HepG2 (cell line): ENCODE measurements around the gene HID1. TPM values are rescaled to one million over a fixed set of nuclear protein-coding genes. Genes with fewer than 3 reads are reported as not detected.

Experiments used
- ATF7-NPFF ChIP-seq: sonication (generic); formaldehyde crosslinking; IDR thresholded peaks from 2 replicates; pipeline ENCODE4 v1.8.1; 2023; ENCODE audit warnings: mild to moderate bottlenecking, low read depth, missing genetic modification reagents, moderate library complexity
- ATRX ChIP-seq: sonication (generic); formaldehyde crosslinking; IDR thresholded peaks from 2 replicates; pipeline ENCODE4 v1.4.0; 2020; ENCODE audit warnings: missing genetic modification reagents, borderline replicate concordance
- CHCHD3 ChIP-seq: sonication (generic); formaldehyde crosslinking; IDR thresholded peaks from 2 replicates; pipeline ENCODE4 v1.8.0; 2022; ENCODE audit warnings: mild to moderate bottlenecking, missing genetic modification reagents, moderate library complexity
- ELF3 ChIP-seq: IDR thresholded peaks from 2 replicates; pipeline ENCODE4 v1.6.1; 2016; ENCODE audit warnings: missing genetic modification reagents, missing compliant biosample characterization
- HOXA5 ChIP-seq: sonication (generic); formaldehyde crosslinking; IDR thresholded peaks from 2 replicates; pipeline ENCODE4 v1.4.0; 2020; ENCODE audit warnings: missing genetic modification reagents
- KLF9 ChIP-seq: IDR thresholded peaks from 2 replicates; pipeline ENCODE4 v1.6.1; 2016; ENCODE audit warnings: low read depth
- POLR2G ChIP-seq: fragments of 200-400 bp; formaldehyde crosslinking; IDR thresholded peaks from 2 replicates; pipeline ENCODE4 v1.6.1; 2018; ENCODE audit warnings: mild to moderate bottlenecking, low read depth, low read length, moderate library complexity
- STAG1 ChIP-seq: sonication (generic); formaldehyde crosslinking; IDR thresholded peaks from 2 replicates; pipeline ENCODE4 v1.4.0; 2020; ENCODE audit warnings: missing genetic modification reagents
- SYNCRIP ChIP-seq: fragments of 200-400 bp; formaldehyde crosslinking; IDR thresholded peaks from 2 replicates; pipeline ENCODE4 v1.6.1; 2018; ENCODE audit warnings: mild to moderate bottlenecking, low read depth, low read length; ENCODE audit not compliant: insufficient read depth
- ZNF431 ChIP-seq: sonication (generic); formaldehyde crosslinking; IDR thresholded peaks from 2 replicates; pipeline ENCODE4 v1.9.0; 2022; ENCODE audit warnings: missing genetic modification reagents, low read depth, mild to moderate bottlenecking, borderline replicate concordance
- ZNF563 ChIP-seq: sonication (generic); formaldehyde crosslinking; IDR thresholded peaks from 2 replicates; pipeline ENCODE4 v1.8.0; 2022; ENCODE audit warnings: mild to moderate bottlenecking, moderate library complexity, missing genetic modification reagents
- ZNF572 ChIP-seq: sonication (generic); formaldehyde crosslinking; IDR thresholded peaks from 2 replicates; pipeline ENCODE4 v1.5.1; 2020; ENCODE audit warnings: mild to moderate bottlenecking, missing genetic modification reagents
- ZNF672 ChIP-seq: sonication (generic); formaldehyde crosslinking; IDR thresholded peaks from 2 replicates; pipeline ENCODE4 v1.8.1; 2022; ENCODE audit warnings: missing genetic modification reagents
- ZSCAN21 ChIP-seq: sonication (generic); formaldehyde crosslinking; IDR thresholded peaks from 2 replicates; pipeline ENCODE4 v1.8.0; 2022; ENCODE audit warnings: mild to moderate bottlenecking, missing genetic modification reagents, moderate library complexity, borderline replicate concordance
- polyA plus RNA-seq, 8 experiments: library from polyadenylated mRNA; depleted of rRNA in 3 of 8; stranded (reverse) in 7 of 8; unstranded in 1 of 8; fragments of >200 nt; fragmentation: Illumina TruSeq in 4 of 8; extraction: Trizol in 4 of 8; gene quantifications; 2 replicates each; pipeline versions ENCODE4 v1.2.1 to v1.2.3, GENCODE V29; 2011 to 2016; ENCODE audit warnings: low read depth in 4 of 8, missing spikeins in 1 of 8, mixed read lengths in 1 of 8; ENCODE audit not compliant: insufficient read depth in 1 of 8
- total RNA-seq, 5 experiments: library from RNA; depleted of rRNA; stranded (reverse); fragments of >200 nt; fragmentation: Illumina TruSeq; extraction: Trizol; gene quantifications; 2 replicates each; pipeline ENCODE4 v1.2.3, GENCODE V29; 2016; ENCODE audit warnings: low read depth in 1 of 5
- TF ChIP-seq, protein P1 (sequence below): sonication (generic); formaldehyde crosslinking; IDR thresholded peaks from 2 replicates; pipeline ENCODE4 v1.4.0; 2020; ENCODE audit warnings: mild to moderate bottlenecking, missing genetic modification reagents
- TF ChIP-seq, protein P2 (sequence below): sonication (generic); formaldehyde crosslinking; IDR thresholded peaks from 2 replicates; pipeline ENCODE4 v1.4.0; 2020; ENCODE audit warnings: mild to moderate bottlenecking, missing genetic modification reagents, borderline replicate concordance
- TF ChIP-seq, protein P3 (sequence below), 2 experiments: sonication (generic) in 1 of 2; formaldehyde crosslinking in 1 of 2; IDR thresholded peaks; 2 replicates each; pipeline versions ENCODE4 v1.4.0 to v1.6.1; 2018 to 2020; ENCODE audit warnings: missing genetic modification reagents in 2 of 2, borderline replicate concordance in 1 of 2, low read depth in 1 of 2, mild to moderate bottlenecking in 1 of 2, missing biosample characterization in 1 of 2
- TF ChIP-seq, protein P4 (sequence below): sonication (generic); formaldehyde crosslinking; IDR thresholded peaks from 2 replicates; pipeline ENCODE4 v1.4.0; 2020; ENCODE audit warnings: missing genetic modification reagents
- TF ChIP-seq, protein P5 (sequence below): sonication (generic); formaldehyde crosslinking; IDR thresholded peaks from 2 replicates; pipeline ENCODE4 v1.4.0; 2020; ENCODE audit warnings: missing genetic modification reagents
- TF ChIP-seq, protein P6 (sequence below): sonication (generic); formaldehyde crosslinking; IDR thresholded peaks from 2 replicates; pipeline ENCODE4 v1.4.0; 2020; ENCODE audit warnings: low read depth, mild to moderate bottlenecking, missing genetic modification reagents

HID1 gene
- total and polyA plus RNA-seq, 2 of the 13 experiments (the other 11 are each of a cell fraction or from before 2014, with no cell fraction given) = 2.1 to 10.6 TPM

DNA sequence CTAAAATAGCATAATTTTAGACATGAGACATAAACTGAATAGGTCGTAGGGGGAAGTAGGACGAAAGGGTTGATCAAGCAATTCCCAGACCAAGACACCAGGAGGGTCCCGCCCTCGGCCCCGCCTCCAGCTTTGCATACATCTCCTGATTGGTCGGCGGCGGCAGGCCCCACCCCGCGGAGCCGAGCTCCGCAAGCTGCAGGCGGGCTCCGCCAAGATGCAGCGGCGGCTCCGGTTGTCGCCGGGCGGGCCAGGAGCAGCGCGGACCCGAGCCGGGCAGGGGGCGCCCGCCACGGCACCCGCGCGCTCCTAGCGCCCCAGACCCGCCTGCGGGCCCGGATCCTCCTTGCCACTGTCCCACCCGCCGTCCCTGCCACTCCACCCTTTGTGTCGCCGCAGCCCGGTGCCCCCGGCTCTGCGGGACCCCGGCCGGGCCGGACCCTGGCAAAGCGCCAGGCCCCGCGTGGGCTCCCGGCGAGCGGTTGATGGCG, 14.9 kb upstream of the HID1 start, which contains the start of gene CDR2L (continued):
- TF ChIP-seq, protein P1, sequence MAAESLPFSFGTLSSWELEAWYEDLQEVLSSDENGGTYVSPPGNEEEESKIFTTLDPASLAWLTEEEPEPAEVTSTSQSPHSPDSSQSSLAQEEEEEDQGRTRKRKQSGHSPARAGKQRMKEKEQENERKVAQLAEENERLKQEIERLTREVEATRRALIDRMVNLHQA (CRISPR knock-in tag) = no peak
- TF ChIP-seq, protein P2, sequence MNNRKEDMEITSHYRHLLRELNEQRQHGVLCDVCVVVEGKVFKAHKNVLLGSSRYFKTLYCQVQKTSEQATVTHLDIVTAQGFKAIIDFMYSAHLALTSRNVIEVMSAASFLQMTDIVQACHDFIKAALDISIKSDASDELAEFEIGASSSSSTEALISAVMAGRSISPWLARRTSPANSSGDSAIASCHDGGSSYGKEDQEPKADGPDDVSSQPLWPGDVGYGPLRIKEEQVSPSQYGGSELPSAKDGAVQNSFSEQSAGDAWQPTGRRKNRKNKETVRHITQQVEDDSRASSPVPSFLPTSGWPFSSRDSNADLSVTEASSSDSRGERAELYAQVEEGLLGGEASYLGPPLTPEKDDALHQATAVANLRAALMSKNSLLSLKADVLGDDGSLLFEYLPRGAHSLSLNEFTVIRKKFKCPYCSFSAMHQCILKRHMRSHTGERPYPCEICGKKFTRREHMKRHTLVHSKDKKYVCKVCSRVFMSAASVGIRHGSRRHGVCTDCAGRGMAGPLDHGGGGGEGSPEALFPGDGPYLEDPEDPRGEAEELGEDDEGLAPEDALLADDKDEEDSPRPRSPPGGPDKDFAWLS = no peak
- TF ChIP-seq, protein P3, sequence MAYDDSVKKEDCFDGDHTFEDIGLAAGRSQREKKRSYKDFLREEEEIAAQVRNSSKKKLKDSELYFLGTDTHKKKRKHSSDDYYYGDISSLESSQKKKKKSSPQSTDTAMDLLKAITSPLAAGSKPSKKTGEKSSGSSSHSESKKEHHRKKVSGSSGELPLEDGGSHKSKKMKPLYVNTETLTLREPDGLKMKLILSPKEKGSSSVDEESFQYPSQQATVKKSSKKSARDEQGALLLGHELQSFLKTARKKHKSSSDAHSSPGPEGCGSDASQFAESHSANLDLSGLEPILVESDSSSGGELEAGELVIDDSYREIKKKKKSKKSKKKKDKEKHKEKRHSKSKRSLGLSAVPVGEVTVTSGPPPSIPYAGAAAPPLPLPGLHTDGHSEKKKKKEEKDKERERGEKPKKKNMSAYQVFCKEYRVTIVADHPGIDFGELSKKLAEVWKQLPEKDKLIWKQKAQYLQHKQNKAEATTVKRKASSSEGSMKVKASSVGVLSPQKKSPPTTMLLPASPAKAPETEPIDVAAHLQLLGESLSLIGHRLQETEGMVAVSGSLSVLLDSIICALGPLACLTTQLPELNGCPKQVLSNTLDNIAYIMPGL (CRISPR knock-in tag; IDR thresholded peaks at IDR 0.05; ENCODE audit: borderline replicate concordance in 1 of 2, low read depth in 1 of 2) = 0 out of 4 replicates have a peak, but pooled peaks of 1 of the 2 experiments have one; percentile 1
- no peak for TF ChIP-seq SYNCRIP
- TF ChIP-seq, protein P4, sequence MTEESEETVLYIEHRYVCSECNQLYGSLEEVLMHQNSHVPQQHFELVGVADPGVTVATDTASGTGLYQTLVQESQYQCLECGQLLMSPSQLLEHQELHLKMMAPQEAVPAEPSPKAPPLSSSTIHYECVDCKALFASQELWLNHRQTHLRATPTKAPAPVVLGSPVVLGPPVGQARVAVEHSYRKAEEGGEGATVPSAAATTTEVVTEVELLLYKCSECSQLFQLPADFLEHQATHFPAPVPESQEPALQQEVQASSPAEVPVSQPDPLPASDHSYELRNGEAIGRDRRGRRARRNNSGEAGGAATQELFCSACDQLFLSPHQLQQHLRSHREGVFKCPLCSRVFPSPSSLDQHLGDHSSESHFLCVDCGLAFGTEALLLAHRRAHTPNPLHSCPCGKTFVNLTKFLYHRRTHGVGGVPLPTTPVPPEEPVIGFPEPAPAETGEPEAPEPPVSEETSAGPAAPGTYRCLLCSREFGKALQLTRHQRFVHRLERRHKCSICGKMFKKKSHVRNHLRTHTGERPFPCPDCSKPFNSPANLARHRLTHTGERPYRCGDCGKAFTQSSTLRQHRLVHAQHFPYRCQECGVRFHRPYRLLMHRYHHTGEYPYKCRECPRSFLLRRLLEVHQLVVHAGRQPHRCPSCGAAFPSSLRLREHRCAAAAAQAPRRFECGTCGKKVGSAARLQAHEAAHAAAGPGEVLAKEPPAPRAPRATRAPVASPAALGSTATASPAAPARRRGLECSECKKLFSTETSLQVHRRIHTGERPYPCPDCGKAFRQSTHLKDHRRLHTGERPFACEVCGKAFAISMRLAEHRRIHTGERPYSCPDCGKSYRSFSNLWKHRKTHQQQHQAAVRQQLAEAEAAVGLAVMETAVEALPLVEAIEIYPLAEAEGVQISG (CRISPR knock-in tag) = no peak
- TF ChIP-seq ATF7-NPFF (CRISPR knock-in tag) = no peak
- no peak for TF ChIP-seq ATRX (CRISPR knock-in tag)
- peak; percentile 81 for TF ChIP-seq ZSCAN21 (CRISPR knock-in tag)
- TF ChIP-seq, protein P5, sequence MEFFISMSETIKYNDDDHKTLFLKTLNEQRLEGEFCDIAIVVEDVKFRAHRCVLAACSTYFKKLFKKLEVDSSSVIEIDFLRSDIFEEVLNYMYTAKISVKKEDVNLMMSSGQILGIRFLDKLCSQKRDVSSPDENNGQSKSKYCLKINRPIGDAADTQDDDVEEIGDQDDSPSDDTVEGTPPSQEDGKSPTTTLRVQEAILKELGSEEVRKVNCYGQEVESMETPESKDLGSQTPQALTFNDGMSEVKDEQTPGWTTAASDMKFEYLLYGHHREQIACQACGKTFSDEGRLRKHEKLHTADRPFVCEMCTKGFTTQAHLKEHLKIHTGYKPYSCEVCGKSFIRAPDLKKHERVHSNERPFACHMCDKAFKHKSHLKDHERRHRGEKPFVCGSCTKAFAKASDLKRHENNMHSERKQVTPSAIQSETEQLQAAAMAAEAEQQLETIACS (CRISPR knock-in tag) = no peak
- TF ChIP-seq ELF3 (CRISPR knock-in tag) = 0 out of 2 replicates have a peak, but pooled peaks have one; percentile 13
- peak; percentile 65; the same call in 1 of the 2 replicates for TF ChIP-seq ZNF563 (CRISPR knock-in tag)
- TF ChIP-seq CHCHD3 (CRISPR knock-in tag) = peak; percentile 5; the same call in 1 of the 2 replicates
- TF ChIP-seq HOXA5 = 0 out of 2 replicates have a peak, but pooled peaks have one; percentile 22
- TF ChIP-seq, protein P6, sequence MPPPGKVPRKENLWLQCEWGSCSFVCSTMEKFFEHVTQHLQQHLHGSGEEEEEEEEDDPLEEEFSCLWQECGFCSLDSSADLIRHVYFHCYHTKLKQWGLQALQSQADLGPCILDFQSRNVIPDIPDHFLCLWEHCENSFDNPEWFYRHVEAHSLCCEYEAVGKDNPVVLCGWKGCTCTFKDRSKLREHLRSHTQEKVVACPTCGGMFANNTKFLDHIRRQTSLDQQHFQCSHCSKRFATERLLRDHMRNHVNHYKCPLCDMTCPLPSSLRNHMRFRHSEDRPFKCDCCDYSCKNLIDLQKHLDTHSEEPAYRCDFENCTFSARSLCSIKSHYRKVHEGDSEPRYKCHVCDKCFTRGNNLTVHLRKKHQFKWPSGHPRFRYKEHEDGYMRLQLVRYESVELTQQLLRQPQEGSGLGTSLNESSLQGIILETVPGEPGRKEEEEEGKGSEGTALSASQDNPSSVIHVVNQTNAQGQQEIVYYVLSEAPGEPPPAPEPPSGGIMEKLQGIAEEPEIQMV (CRISPR knock-in tag) = no peak
- no peak for TF ChIP-seq ZNF672
- peak; percentile 65 for TF ChIP-seq POLR2G
- TF ChIP-seq KLF9 (CRISPR knock-in tag) = 0 out of 2 replicates have a peak, but pooled peaks have one; percentile 25
- TF ChIP-seq STAG1 (CRISPR knock-in tag) = no peak
- 0 out of 2 replicates have a peak, but pooled peaks have one; percentile 12 for TF ChIP-seq ZNF572 (CRISPR knock-in tag)
- no peak for TF ChIP-seq ZNF431
